Hepatocyte (in vitro differentiated cells): ENCODE data around the gene WDR18. TPM values are rescaled to one million over a fixed set of nuclear protein-coding genes. Genes with fewer than 3 reads are reported as not detected.
"Not testable (repeated sequence)": the region's sequence is repeated elsewhere in the genome, so short reads cannot be mapped to it uniquely, and the experiment has no call there.

Experiments
- DNase-seq: peaks from one replicate; pipeline ENCODE4 v3.0.0-alpha.2; 2016; ENCODE audit warnings: low spot score
- H2AFZ ChIP-seq: fragments of 200-600 bp; sonication (generic); 2 replicates; pipeline ENCODE4 v1.6.0; 2016; ENCODE audit warnings: antibody characterized with exemption, mild to moderate bottlenecking
- H3K27ac ChIP-seq: fragments of 200-600 bp; sonication (generic); 2 replicates; pipeline ENCODE4 v1.5.1; 2016; ENCODE audit warnings: mild to moderate bottlenecking
- H3K27me3 ChIP-seq: fragments of 200-600 bp; sonication (generic); 2 replicates; pipeline ENCODE4 v1.6.1; 2016
- H3K36me3 ChIP-seq: fragments of 200-600 bp; sonication (generic); replicated peaks from 2 replicates; pipeline ENCODE4 v1.5.1; 2016; ENCODE audit warnings: low read depth; ENCODE audit not compliant: insufficient read depth
- H3K4me1 ChIP-seq: fragments of 200-600 bp; sonication (generic); 2 replicates; pipeline ENCODE4 v1.5.1; 2016; ENCODE audit warnings: mild to moderate bottlenecking, moderate library complexity; ENCODE audit not compliant: insufficient read depth
- H3K4me2 ChIP-seq: fragments of 200-600 bp; sonication (generic); 2 replicates; pipeline ENCODE4 v1.6.0; 2016
- H3K4me3 ChIP-seq: fragments of 200-600 bp; sonication (generic); 2 replicates; pipeline ENCODE4 v1.5.1; 2016; ENCODE audit warnings: mild to moderate bottlenecking
- H3K79me2 ChIP-seq: fragments of 200-600 bp; sonication (generic); 2 replicates; pipeline ENCODE4 v1.6.0; 2017; ENCODE audit warnings: mild to moderate bottlenecking
- H3K9me2 ChIP-seq: fragments of 200-600 bp; sonication (generic); replicated peaks from 2 replicates; pipeline ENCODE4 v1.6.0; 2017; ENCODE audit warnings: mild to moderate bottlenecking; ENCODE audit not compliant: insufficient read depth
- H3K9me3 ChIP-seq: fragments of 200-600 bp; sonication (generic); 2 replicates; pipeline ENCODE4 v1.5.1; 2016; ENCODE audit warnings: low read depth, mild to moderate bottlenecking
- H4K20me1 ChIP-seq: fragments of 200-600 bp; sonication (generic); 2 replicates; pipeline ENCODE4 v1.6.0; 2016; ENCODE audit warnings: mild to moderate bottlenecking; ENCODE audit not compliant: insufficient read depth, poor library complexity, severe bottlenecking
- CTCF ChIP-seq: fragments of 200-600 bp; sonication (generic); IDR thresholded peaks from 2 replicates; pipeline ENCODE4 v1.5.1; 2016; ENCODE audit warnings: antibody characterized with exemption, mild to moderate bottlenecking; ENCODE audit not compliant: poor library complexity
- EZH2 ChIP-seq: fragments of 200-600 bp; sonication (generic); IDR thresholded peaks from 2 replicates; pipeline ENCODE4 v1.6.1; 2016; ENCODE audit warnings: antibody characterized with exemption, mild to moderate bottlenecking, borderline replicate concordance
- EZH2phosphoT487 ChIP-seq: fragments of 200-600 bp; sonication (generic); IDR thresholded peaks from one replicate; pipeline ENCODE4 v1.6.1; 2018; ENCODE audit warnings: antibody characterized with exemption, mild to moderate bottlenecking, low read depth, moderate library complexity; ENCODE audit not compliant: unreplicated experiment, severe bottlenecking
- WGBS: methylation state at CpG from one replicate; pipeline ENCODE4 v1.1.6; 2016; ENCODE audit warnings: low lambda C conversion rate; ENCODE audit errors: missing lambda C conversion rate; 5-methylcytosine and 5-hydroxymethylcytosine counted together
- polyA plus RNA-seq: library from polyadenylated mRNA; unstranded; fragments of >200 nt; fragmentation: Nextera tagmentation; extraction: Ambion mirVana; gene quantifications from 2 replicates; pipeline ENCODE4 v1.2.1, GENCODE V29; 2016
- total RNA-seq: library from RNA; depleted of rRNA; stranded (reverse); fragments of >200 nt; gene quantifications from 2 replicates; pipeline ENCODE4 v1.2.3, GENCODE V29; 2014

Gene WDR18
- total and polyA plus RNA-seq, 2 experiments from 2014 or later: 60.0 to 169 TPM

DNA sequence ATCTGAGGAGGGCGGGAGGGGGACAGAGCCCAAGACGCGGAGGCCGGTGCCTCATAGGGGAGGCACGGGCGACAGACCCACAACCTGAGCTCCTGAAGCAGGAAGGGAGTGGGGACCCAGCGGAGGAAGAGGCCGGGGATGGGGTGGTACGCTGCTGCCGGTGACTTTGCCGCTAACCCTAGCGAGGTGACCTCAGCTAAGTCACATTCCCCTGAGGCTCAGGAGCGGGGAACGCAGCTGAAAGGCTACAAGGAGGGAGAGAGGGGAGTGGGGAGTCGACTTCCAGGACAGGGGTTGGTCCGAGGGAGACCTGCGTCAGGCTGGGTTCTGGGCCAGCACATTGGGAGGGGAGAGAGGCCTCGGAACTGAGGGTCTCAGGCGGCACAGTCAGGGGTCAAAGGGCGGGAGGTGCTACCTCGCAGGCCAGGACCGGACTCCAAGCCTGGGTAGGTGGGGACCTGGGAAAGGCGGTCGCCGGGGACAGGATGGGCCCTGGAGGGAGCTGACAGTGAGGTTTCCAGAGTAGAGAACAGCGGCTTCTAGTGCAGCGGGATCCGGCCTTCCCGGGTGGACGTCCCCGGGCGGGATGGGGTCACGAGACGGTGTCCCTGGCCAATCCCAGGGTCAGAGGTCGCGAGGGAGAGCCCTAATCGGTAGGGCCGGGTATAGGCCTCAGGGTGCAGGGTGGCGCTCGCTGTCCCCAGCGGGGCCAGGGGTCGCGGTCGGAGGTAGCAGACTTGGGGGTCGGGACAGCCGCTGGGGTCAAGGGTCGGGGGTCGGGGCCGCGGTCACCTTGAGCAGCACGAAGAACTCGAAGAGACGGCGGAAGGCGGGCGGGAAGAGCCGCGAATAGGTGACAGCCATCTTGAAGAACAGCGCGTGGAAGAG is 36.1 kb downstream of the WDR18 start:
- no peaks in the 10 kb centered on the region for H3K36me3 ChIP-seq
- peaks cover 53% of the 10 kb centered on the region for H4K20me1 ChIP-seq
- no peak for DNase-seq
- WGBS: 6% methylated on average over 34 of the region's 60 CpGs
- H3K4me3 ChIP-seq: peak overlapping the region; percentile 29
- no peaks in the 10 kb centered on the region for H3K27me3 ChIP-seq
- TF ChIP-seq EZH2phosphoT487 (no peak), EZH2 (no peak), CTCF (no peak)
- H2AFZ ChIP-seq: no peak overlapping the region
- H3K4me1 ChIP-seq: peaks cover 43% of the 10 kb centered on the region
- H3K9me3 ChIP-seq: no peaks in the 10 kb centered on the region
- no peaks in the 10 kb centered on the region for H3K9me2 ChIP-seq
- peak overlapping the region; percentile 42 for H3K27ac ChIP-seq
- H3K4me2 ChIP-seq: peak overlapping the region; percentile 99
- peaks cover 60% of the 10 kb centered on the region for H3K79me2 ChIP-seq

- H3K36me3 ChIP-seq: no peaks in the 10 kb centered on the region
- H3K9me3 ChIP-seq: no peaks in the 10 kb centered on the region
- peak; percentile 100 for DNase-seq
- H3K4me1 ChIP-seq: peaks cover 46% of the 10 kb centered on the region
- H3K4me2 ChIP-seq: peak within 1 kb of the TSS; percentile 99
- under 1% methylated on average over 32 of the region's 68 CpGs for WGBS
- no peaks in the 10 kb centered on the region for H3K27me3 ChIP-seq
- no peak for TF ChIP-seq EZH2phosphoT487
- TF ChIP-seq EZH2: no peak
- no peak for TF ChIP-seq CTCF
- H4K20me1 ChIP-seq: peaks cover 46% of the 10 kb centered on the region
- no peak within 1 kb of the TSS for H2AFZ ChIP-seq
- peaks cover 58% of the 10 kb centered on the region for H3K79me2 ChIP-seq
- peak within 1 kb of the TSS; percentile 29 for H3K4me3 ChIP-seq
- H3K27ac ChIP-seq: peak within 1 kb of the TSS; percentile 78
- H3K9me2 ChIP-seq: no peaks in the 10 kb centered on the region
Measured at GRCh38 chr19:1020868-1021425, 36.8 kb downstream of the WDR18 start, which contains the start of gene TMEM259. TMEM259 (minus strand) TSS chr19:1021123; CDS start chr19:1020996, 127 bp downstream.

GRCh38 chr19:1023883-1024188 is 39.7 kb downstream of the WDR18 start:
- peaks cover 25% of the 10 kb centered on the region for H4K20me1 ChIP-seq
- H3K4me3 ChIP-seq, H3K9me3 ChIP-seq, H3K4me2 ChIP-seq, H3K36me3 ChIP-seq, H2AFZ ChIP-seq, H3K27me3 ChIP-seq, H3K9me2 ChIP-seq, H3K27ac ChIP-seq, DNase-seq: not testable (repeated sequence)
- WGBS: 91% methylated on average over 5 of the region's 5 CpGs
- peaks cover 53% of the 10 kb centered on the region for H3K79me2 ChIP-seq
- peaks cover 22% of the 10 kb centered on the region for H3K4me1 ChIP-seq

DNA sequence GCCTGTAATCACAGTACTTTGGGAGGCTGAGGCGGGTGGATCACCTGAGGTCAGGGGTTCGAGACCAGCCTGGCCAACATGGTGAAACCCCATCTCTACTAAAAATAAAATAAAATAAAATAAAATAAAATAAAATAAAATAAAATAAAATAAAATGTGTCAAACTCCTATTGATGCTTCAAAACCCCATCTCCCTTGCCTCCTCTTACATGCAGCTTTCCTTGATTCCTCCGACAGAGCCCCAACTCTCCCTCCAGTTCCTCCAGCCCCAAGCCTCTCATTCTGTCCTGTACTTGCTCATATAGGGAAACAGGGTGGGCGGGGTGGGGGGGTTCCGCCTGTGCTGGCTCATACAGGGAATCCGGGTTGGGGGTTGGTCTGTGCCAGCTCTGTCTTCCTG is 40.9 kb downstream of the WDR18 start:
- peak overlapping the region; percentile 100 for H3K27ac ChIP-seq
- H3K36me3 ChIP-seq, H3K9me2 ChIP-seq, H3K4me3 ChIP-seq, DNase-seq, H3K27me3 ChIP-seq, H3K9me3 ChIP-seq, H2AFZ ChIP-seq: not testable (repeated sequence)
- H3K4me1 ChIP-seq: peaks cover 21% of the 10 kb centered on the region
- H4K20me1 ChIP-seq: peaks cover 24% of the 10 kb centered on the region
- WGBS: 96% methylated on average over 6 of the region's 6 CpGs
- peaks cover 53% of the 10 kb centered on the region for H3K79me2 ChIP-seq
- H3K4me2 ChIP-seq: peak overlapping the region; percentile 100
